Measurements from ENCODE around the gene UHRF1.

DNA sequence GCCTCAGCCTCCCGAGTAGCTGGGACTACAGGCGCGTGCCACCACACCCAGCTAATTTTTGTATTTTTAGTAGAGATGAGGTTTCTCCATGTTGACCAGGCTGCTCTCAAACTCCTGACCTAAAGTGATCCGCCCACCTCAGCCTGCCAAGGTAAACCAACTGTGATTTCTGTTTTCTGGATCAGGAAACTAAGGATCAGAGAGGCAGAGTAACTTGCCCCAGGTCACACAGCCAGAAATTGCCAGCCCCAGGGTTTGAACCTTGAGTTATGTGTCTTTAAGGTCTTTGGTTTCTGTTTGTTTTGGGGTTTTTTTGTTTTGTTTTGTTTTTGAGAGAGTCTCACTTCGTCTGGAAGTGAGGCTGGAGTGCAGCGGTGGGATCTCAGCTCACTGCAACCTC lies 37.6 kb upstream of the UHRF1 start:
- TF ChIP-seq CHD1 (IDR thresholded peaks at IDR 0.05; ENCODE audit: low read depth, low read length): no peak
- TF ChIP-seq, protein P1, sequence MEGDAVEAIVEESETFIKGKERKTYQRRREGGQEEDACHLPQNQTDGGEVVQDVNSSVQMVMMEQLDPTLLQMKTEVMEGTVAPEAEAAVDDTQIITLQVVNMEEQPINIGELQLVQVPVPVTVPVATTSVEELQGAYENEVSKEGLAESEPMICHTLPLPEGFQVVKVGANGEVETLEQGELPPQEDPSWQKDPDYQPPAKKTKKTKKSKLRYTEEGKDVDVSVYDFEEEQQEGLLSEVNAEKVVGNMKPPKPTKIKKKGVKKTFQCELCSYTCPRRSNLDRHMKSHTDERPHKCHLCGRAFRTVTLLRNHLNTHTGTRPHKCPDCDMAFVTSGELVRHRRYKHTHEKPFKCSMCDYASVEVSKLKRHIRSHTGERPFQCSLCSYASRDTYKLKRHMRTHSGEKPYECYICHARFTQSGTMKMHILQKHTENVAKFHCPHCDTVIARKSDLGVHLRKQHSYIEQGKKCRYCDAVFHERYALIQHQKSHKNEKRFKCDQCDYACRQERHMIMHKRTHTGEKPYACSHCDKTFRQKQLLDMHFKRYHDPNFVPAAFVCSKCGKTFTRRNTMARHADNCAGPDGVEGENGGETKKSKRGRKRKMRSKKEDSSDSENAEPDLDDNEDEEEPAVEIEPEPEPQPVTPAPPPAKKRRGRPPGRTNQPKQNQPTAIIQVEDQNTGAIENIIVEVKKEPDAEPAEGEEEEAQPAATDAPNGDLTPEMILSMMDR (conservative IDR thresholded peaks at IDR 0.05; ENCODE audit: low read depth, low read length): no peak
